HG03342 (cell line): ENCODE measurements around the gene SLC2A14.
"Not testable (repeated sequence)": the region's sequence is repeated elsewhere in the genome, so short reads cannot be mapped to it uniquely, and the experiment has no call there.

Experiments
- ATAC-seq: cut with Tn5 transposase; IDR thresholded peaks from one replicate; pipeline ENCODE4 v1.9.1; 2021; ENCODE audit warnings: mild to moderate bottlenecking, moderate library complexity; ENCODE audit not compliant: unreplicated experiment

The SLC2A14 gene

GRCh38 chr12:7835116-7835515 is 37.6 kb downstream of the SLC2A14 start:
- ATAC-seq: no peak

GRCh38 chr12:7834701-7835100 is 38.0 kb downstream of the SLC2A14 start:
- no peak for ATAC-seq

GRCh38 chr12:7833831-7834230 is 38.9 kb downstream of the SLC2A14 start:
- no peak for ATAC-seq

GRCh38 chr12:7833201-7833600 is 39.5 kb downstream of the SLC2A14 start:
- not testable (repeated sequence) for ATAC-seq

GRCh38 chr12:7832059-7832696 is 40.5 kb downstream of the SLC2A14 start:
- ATAC-seq: peak; percentile 57

GRCh38 chr12:7829737-7830136 is 43.0 kb downstream of the SLC2A14 start:
- ATAC-seq: not testable (repeated sequence)

- not testable (repeated sequence) for ATAC-seq
Measured at GRCh38 chr12:7825754-7826153, 47.0 kb downstream of the SLC2A14 start.

- ATAC-seq: no peak
Measured at GRCh38 chr12:7806863-7807487, 65.7 kb downstream of the SLC2A14 start.

GRCh38 chr12:7806319-7806718 is 66.4 kb downstream of the SLC2A14 start:
- not testable (repeated sequence) for ATAC-seq

GRCh38 chr12:7801460-7801859 is 71.3 kb downstream of the SLC2A14 start:
- no peak for ATAC-seq

- not testable (repeated sequence) for ATAC-seq
Measured at GRCh38 chr12:7798750-7799308, 73.9 kb downstream of the SLC2A14 start.

GRCh38 chr12:7797698-7798398 is 74.9 kb downstream of the SLC2A14 start:
- ATAC-seq: no peak

GRCh38 chr12:7797269-7797668 is 75.4 kb downstream of the SLC2A14 start:
- ATAC-seq: not testable (repeated sequence)

- ATAC-seq: no peak
Measured at GRCh38 chr12:7793211-7793610, 79.5 kb downstream of the SLC2A14 start.

GRCh38 chr12:7788884-7789528 is 83.7 kb downstream of the SLC2A14 start, which contains the start of gene NANOG:
TSS of gene NANOG (plus strand) at chr12:7789402. CDS start at chr12:7789615, 213 bp downstream.
- ATAC-seq: not testable (repeated sequence)

GRCh38 chr12:7788294-7788660 is 84.4 kb downstream of the SLC2A14 start:
- ATAC-seq: no peak

GRCh38 chr12:7787574-7788293 is 85.0 kb downstream of the SLC2A14 start:
- ATAC-seq: no peak

GRCh38 chr12:7784701-7785100 is 88.0 kb downstream of the SLC2A14 start:
- no peak for ATAC-seq

- ATAC-seq: not testable (repeated sequence)
Measured at GRCh38 chr12:7783433-7783832, 89.3 kb downstream of the SLC2A14 start.

GRCh38 chr12:7782055-7782454 is 90.7 kb downstream of the SLC2A14 start:
- ATAC-seq: no peak
